Tibial artery (tissue), 4 donors: ENCODE measurements around the gene IL25.

Source experiments
- DNase-seq, 2 donors: peaks; one replicate each; pipeline ENCODE4 v3.0.0-alpha.2; 2019
- H3K27ac ChIP-seq, 2 donors: fragments of 200-600 bp; sonication (generic) in 1 of 2; 1 replicate in 1 of 2; 2 replicates in 1 of 2; pipeline ENCODE4 v1.5.1; 2018 to 2019; ENCODE audit warnings: mild to moderate bottlenecking in 1 of 2
- H3K27me3 ChIP-seq, 2 donors: fragments of 200-600 bp; sonication (generic) in 1 of 2; one replicate each; pipeline versions ENCODE4 v1.5.1 to v1.6.0; 2016 to 2019
- H3K36me3 ChIP-seq, 3 donors: fragments of 200-600 bp; sonication (generic) in 2 of 3; one replicate each; pipeline ENCODE4 v1.5.1; 2016 to 2019; ENCODE audit warnings: mild to moderate bottlenecking in 2 of 3
- H3K4me1 ChIP-seq, 4 donors: fragments of 200-600 bp; sonication (generic) in 2 of 4; 1 replicate in 3 of 4; 2 replicates in 1 of 4; pipeline ENCODE4 v1.5.1; 2016 to 2019
- H3K4me3 ChIP-seq, 2 donors: fragments of 200-600 bp; sonication (generic) in 1 of 2; 1 replicate in 1 of 2; 2 replicates in 1 of 2; pipeline ENCODE4 v1.5.1; 2018 to 2019; ENCODE audit warnings: mild to moderate bottlenecking in 2 of 2
- H3K9me3 ChIP-seq, 3 donors: fragments of 200-600 bp; sonication (generic) in 1 of 3; one replicate each; pipeline ENCODE4 v1.5.1; 2016 to 2019
- CTCF ChIP-seq, 2 experiments: fragments of 200-600 bp in 1 of 2; fragments of 450-650 bp in 1 of 2; IDR thresholded peaks; one replicate each; pipeline ENCODE4 v1.5.1; 2017 to 2019; ENCODE audit warnings: antibody characterized with exemption in 2 of 2, mild to moderate bottlenecking in 1 of 2, moderate library complexity in 1 of 2
- intact Hi-C: fragments of 100-400 bp; cut with DNase I; formaldehyde crosslinking; loops from one replicate; pipeline ENCODE4 v1.15.0; 2023; ENCODE audit warnings: low total_unique reads

IL25 gene

DNA sequence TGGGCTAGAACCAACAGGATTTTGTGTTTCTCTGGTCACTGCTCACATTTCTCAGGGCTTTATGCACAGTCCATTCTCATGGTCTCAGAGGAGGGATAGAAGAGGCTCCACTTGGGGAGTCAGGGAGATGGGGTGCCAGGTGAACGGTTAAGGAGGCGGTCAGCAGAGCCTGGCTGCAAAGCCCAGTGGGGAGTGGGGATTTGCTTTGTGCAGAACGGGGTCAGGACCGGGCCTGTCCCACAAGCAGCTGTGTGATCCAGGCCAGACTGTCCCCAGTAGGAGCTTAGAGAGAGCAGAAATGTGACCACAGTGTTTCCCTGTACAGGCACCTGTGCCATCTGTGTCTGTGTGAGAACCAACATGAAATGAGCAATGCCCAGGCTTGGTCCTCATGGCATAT, 8.4 kb downstream of the IL25 start:
- H3K36me3 ChIP-seq: no peaks in the 10 kb centered on the region
- peaks cover 0 to 6% (median 2%) of the 10 kb centered on the region in 4 donors for H3K4me1 ChIP-seq
- peaks cover 0 to 23% of the 10 kb centered on the region in 2 donors for H3K27me3 ChIP-seq
- no peak overlapping the region for H3K4me3 ChIP-seq
- intact Hi-C loops: loop anchor here (2.0 kb wide), 1 partner anchor 54 kb away; no protein-coding TSS in a partner anchor
- no peak for TF ChIP-seq CTCF (IDR thresholded peaks at IDR 0.05)
- no peaks in the 10 kb centered on the region for H3K9me3 ChIP-seq
- DNase-seq: no peak
- H3K27ac ChIP-seq: no peak overlapping the region

DNA sequence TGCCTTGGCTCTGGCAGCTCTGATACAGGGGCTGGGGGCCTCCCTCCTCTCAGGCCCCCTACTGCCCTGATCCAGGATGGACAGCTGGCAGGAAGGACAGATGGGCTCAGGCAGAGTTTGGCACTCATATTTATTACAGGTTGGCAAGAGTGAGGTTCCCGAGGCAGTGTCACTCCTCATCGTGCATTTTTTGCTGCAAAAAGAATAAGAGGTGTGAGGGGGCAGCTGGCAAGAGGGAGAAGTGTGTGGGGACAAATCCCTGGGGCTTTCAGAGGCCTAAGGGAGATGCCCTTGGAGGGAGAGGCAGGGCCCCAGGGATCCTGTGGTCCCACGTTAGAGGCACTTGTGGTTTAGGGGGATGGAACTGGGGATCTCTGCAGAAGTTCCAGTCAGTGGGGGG, 9.3 kb downstream of the IL25 start:
- TF ChIP-seq CTCF (IDR thresholded peaks at IDR 0.05): no peak
- no peak overlapping the region for H3K27ac ChIP-seq
- peaks cover 0 to 4% (median 0%) of the 10 kb centered on the region in 4 donors for H3K4me1 ChIP-seq
- intact Hi-C loops: loop anchor here (2.0 kb wide), 1 partner anchor 55 kb away; no protein-coding TSS in a partner anchor
- no peaks in the 10 kb centered on the region for H3K36me3 ChIP-seq
- H3K27me3 ChIP-seq: peaks cover 0 to 23% of the 10 kb centered on the region in 2 donors
- H3K4me3 ChIP-seq: no peak overlapping the region
- H3K9me3 ChIP-seq: no peaks in the 10 kb centered on the region
- no peak for DNase-seq

DNA sequence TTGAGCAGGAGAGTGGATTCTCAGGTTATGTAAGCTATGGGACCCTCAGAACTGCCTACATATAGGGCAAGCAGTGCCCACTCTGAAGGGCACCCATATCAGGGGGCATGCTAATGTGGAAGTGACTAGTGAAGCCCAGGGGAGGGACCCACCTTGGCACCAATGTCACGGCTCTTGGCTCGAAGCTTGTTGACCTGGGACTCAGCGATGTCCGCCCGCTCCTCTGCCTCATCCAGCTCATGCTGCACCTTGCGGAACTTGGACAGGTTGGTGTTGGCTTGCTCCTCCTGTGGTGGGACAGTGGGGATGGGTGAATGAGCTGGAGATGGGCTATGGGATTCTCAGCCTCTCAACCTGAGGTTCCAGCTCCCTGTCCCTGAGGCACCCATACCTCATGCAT, 9.7 kb downstream of the IL25 start:
- intact Hi-C loops: no loop called here
- no peak for DNase-seq
- TF ChIP-seq CTCF (IDR thresholded peaks at IDR 0.05): no peak
- no peak overlapping the region for H3K27ac ChIP-seq
- no peak overlapping the region for H3K4me3 ChIP-seq
- H3K36me3 ChIP-seq: no peaks in the 10 kb centered on the region
- H3K9me3 ChIP-seq: no peaks in the 10 kb centered on the region
- peaks cover 0 to 23% of the 10 kb centered on the region in 2 donors for H3K27me3 ChIP-seq
- H3K4me1 ChIP-seq: peaks cover 0 to under 1% (median 0%) of the 10 kb centered on the region in 4 donors

DNA sequence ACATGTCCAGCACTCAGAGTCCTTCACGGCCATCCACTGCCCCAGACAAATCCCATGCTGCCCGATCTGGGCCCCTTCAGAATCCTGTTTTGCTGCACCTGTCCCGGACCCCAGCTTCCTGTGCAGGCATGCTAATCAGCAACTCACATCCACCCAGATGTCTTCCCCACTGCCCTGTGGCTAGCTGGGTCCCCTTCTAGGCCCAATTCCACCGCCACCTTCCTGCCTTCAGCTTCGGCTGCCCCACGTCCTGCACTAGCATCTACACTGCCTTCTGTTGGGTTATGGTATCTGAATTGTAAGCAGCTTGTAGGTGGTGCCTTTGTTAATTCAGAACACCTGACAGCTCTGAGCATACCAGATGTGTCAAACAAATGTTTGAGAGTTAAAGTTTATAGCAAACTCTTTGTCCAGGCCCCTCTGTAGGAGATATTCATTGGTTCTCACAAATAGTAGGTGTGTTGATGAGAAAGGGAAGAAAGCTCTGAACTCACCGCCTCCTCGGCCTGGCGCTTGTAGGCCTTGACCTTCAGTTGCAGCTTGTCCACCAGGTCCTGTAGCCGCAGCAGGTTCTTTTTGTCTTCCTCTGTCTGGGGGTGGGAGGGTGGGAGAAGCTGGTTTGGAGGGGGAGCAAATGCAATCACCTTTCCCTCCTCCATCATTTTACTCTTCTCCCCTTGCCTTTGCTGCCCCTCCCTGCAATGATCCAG, 10.3 kb downstream of the IL25 start:
- H3K27me3 ChIP-seq: peaks cover 0 to 24% of the 10 kb centered on the region in 2 donors
- H3K4me3 ChIP-seq: no peak overlapping the region
- no peak overlapping the region for H3K27ac ChIP-seq
- H3K9me3 ChIP-seq: no peaks in the 10 kb centered on the region
- no peaks in the 10 kb centered on the region for H3K4me1 ChIP-seq
- no peak for DNase-seq
- intact Hi-C loops: no loop called here
- no peaks in the 10 kb centered on the region for H3K36me3 ChIP-seq
- TF ChIP-seq CTCF (IDR thresholded peaks at IDR 0.05): no peak

GRCh38 chr14:23384364-23385080, 11.9 kb downstream of the IL25 start:
- Histone ChIP-seq H3K36me3 (no peaks in the 10 kb centered on the region), H3K4me3 (no peak overlapping the region), H3K27me3 (peaks cover 0 to 40% of the 10 kb centered on the region in 2 donors), H3K9me3 (no peaks in the 10 kb centered on the region), H3K27ac (no peak overlapping the region), H3K4me1 (no peaks in the 10 kb centered on the region)
- no peak for DNase-seq
- intact Hi-C loops: no loop called here
- no peak for TF ChIP-seq CTCF (IDR thresholded peaks at IDR 0.05)
